CD14-positive monocyte (primary cell): ENCODE results near the gene CSTPP1. TPM values are rescaled to one million over a fixed set of nuclear protein-coding genes. Genes with fewer than 3 reads are reported as not detected.

Experiments
- DNase-seq, 3 donors: peaks; one replicate each; pipeline ENCODE4 v3.0.0-alpha.2; 2011 to 2022
- H2AFZ ChIP-seq: 2 replicates; pipeline ENCODE4 v1.6.0; 2012; ENCODE audit warnings: mild to moderate bottlenecking, low read depth, low read length, inconsistent platforms; ENCODE audit not compliant: insufficient read depth, poor library complexity, severe bottlenecking
- H3K27ac ChIP-seq, 2 donors: 1 replicate in 1 of 2; 2 replicates in 1 of 2; pipeline ENCODE4 v1.5.1; 2012 to 2013; ENCODE audit warnings: low read length in 2 of 2, control low read depth in 1 of 2, inconsistent platforms in 1 of 2, low read depth in 1 of 2, mild to moderate bottlenecking in 1 of 2
- H3K27me3 ChIP-seq, 2 donors: one replicate each; pipeline versions ENCODE4 v1.6.0 to v1.6.1; 2011 to 2013; ENCODE audit warnings: low read length in 2 of 2; ENCODE audit not compliant: control insufficient read depth in 2 of 2, insufficient read depth in 2 of 2
- H3K36me3 ChIP-seq, 2 donors: replicated peaks in 1 of 2; 1 replicate in 1 of 2; 2 replicates in 1 of 2; pipeline versions ENCODE4 v1.5.1 to v1.6.1; 2012 to 2013; ENCODE audit warnings: low read length in 2 of 2, control low read depth in 1 of 2, inconsistent platforms in 1 of 2, mild to moderate bottlenecking in 1 of 2; ENCODE audit not compliant: insufficient read depth in 2 of 2, control insufficient read depth in 1 of 2
- H3K4me1 ChIP-seq, 2 donors: 1 replicate in 1 of 2; 2 replicates in 1 of 2; pipeline versions ENCODE4 v1.5.1 to v1.6.1; 2012 to 2013; ENCODE audit warnings: low read length in 2 of 2, control low read depth in 1 of 2, inconsistent platforms in 1 of 2, mild to moderate bottlenecking in 1 of 2, moderate library complexity in 1 of 2; ENCODE audit not compliant: insufficient read depth in 2 of 2, control insufficient read depth in 1 of 2
- H3K4me2 ChIP-seq: replicated peaks from 2 replicates; pipeline ENCODE3; 2012; ENCODE audit warnings: low read length, moderate library complexity, mild to moderate bottlenecking; ENCODE audit not compliant: poor library complexity, severe bottlenecking; ENCODE audit errors: extremely low read depth
- H3K4me3 ChIP-seq, 3 experiments: fragments of 200-600 bp in 1 of 3; sonication (generic) in 1 of 3; replicated peaks in 1 of 3; 1 replicate in 2 of 3; 2 replicates in 1 of 3; pipeline ENCODE4 v1.5.1; 2011 to 2013; ENCODE audit warnings: low read length in 3 of 3, mild to moderate bottlenecking in 3 of 3, control low read depth in 2 of 3, low read depth in 2 of 3, inconsistent platforms in 1 of 3, moderate library complexity in 1 of 3
- H3K79me2 ChIP-seq: 2 replicates; pipeline ENCODE4 v1.6.0; 2012; ENCODE audit warnings: mild to moderate bottlenecking, control low read depth, inconsistent platforms, low read length, moderate library complexity; ENCODE audit not compliant: insufficient read depth
- H3K9ac ChIP-seq: 2 replicates; pipeline ENCODE4 v1.6.0; 2017; ENCODE audit warnings: low read length, mild to moderate bottlenecking; ENCODE audit not compliant: insufficient read depth, poor library complexity, severe bottlenecking
- H3K9me3 ChIP-seq, 2 donors: replicated peaks in 1 of 2; 1 replicate in 1 of 2; 2 replicates in 1 of 2; pipeline versions ENCODE4 v1.5.1 to v1.6.1; 2012 to 2013; ENCODE audit warnings: low read length in 2 of 2, control low read depth in 1 of 2; ENCODE audit not compliant: control insufficient read depth in 1 of 2, insufficient read depth in 1 of 2
- H4K20me1 ChIP-seq: 2 replicates; pipeline ENCODE4 v1.6.0; 2012; ENCODE audit warnings: mild to moderate bottlenecking, low read length, control low read depth, moderate library complexity; ENCODE audit not compliant: insufficient read depth
- H3K27ac Mint-ChIP-seq, 7 donors: one replicate each; pipeline ENCODE4 v1.8.0; 2020; ENCODE audit warnings: mild to moderate bottlenecking in 7 of 7, mixed read lengths in 7 of 7, moderate library complexity in 6 of 7, inconsistent platforms in 2 of 7
- H3K27me3 Mint-ChIP-seq, 3 donors: one replicate each; pipeline ENCODE4 v1.8.0; 2021 to 2022; ENCODE audit warnings: low read depth in 3 of 3, mild to moderate bottlenecking in 3 of 3, mixed read lengths in 3 of 3, moderate library complexity in 3 of 3, inconsistent platforms in 1 of 3
- H3K36me3 Mint-ChIP-seq, 2 donors: one replicate each; pipeline ENCODE4 v1.8.0; 2020; ENCODE audit warnings: mixed read lengths in 2 of 2, inconsistent platforms in 1 of 2, mild to moderate bottlenecking in 1 of 2
- H3K4me1 Mint-ChIP-seq: one replicate; pipeline ENCODE4 v1.8.0; 2020; ENCODE audit warnings: mild to moderate bottlenecking, mixed read lengths
- H3K4me3 Mint-ChIP-seq, 2 donors: one replicate each; pipeline ENCODE4 v1.8.0; 2020; ENCODE audit warnings: mild to moderate bottlenecking in 2 of 2, mixed read lengths in 2 of 2, moderate library complexity in 1 of 2
- H3K9me3 Mint-ChIP-seq, 7 donors: one replicate each; pipeline ENCODE4 v1.8.0; 2020 to 2022; ENCODE audit warnings: mixed read lengths in 7 of 7, mild to moderate bottlenecking in 6 of 7, moderate library complexity in 6 of 7, inconsistent platforms in 2 of 7
- CTCF ChIP-seq: fragments of 200-600 bp; IDR thresholded peaks from one replicate; pipeline ENCODE4 v1.8.0; 2022; ENCODE audit warnings: antibody characterized with exemption, mild to moderate bottlenecking
- WGBS: methylation state at CpG from one replicate; pipeline ENCODE4 v1.1.5; 2013; ENCODE audit warnings: missing lambda C conversion rate; ENCODE audit not compliant: insufficient coverage; 5-methylcytosine and 5-hydroxymethylcytosine counted together
- intact Hi-C, 2 donors: fragments of 100-400 bp; cut with micrococcal nuclease; formaldehyde crosslinking; loops; one replicate each; pipeline versions ENCODE4 v1.15.0 to v1.15.1; 2023
- polyA plus RNA-seq, 3 donors: library from polyadenylated mRNA; depleted of rRNA in 1 of 3; unstranded in 2 of 3; stranded (reverse) in 1 of 3; fragments of 300-500 nt in 2 of 3; fragments of >200 nt in 1 of 3; fragmentation: Illumina TruSeq in 2 of 3; gene quantifications; 1 replicate in 2 of 3; 2 replicates in 1 of 3; pipeline ENCODE4 v1.2.3, GENCODE V29; 2012 to 2021

Gene CSTPP1
- polyA plus RNA-seq, 3 donors, result 4.5 to 6.5 (median 5.9) TPM

- Histone ChIP-seq H3K9ac (no peak overlapping the region), H3K4me1 (peaks cover 0 to 3% of the 10 kb centered on the region in 2 donors), H3K4me3 (no peak overlapping the region), H3K27ac (no peak overlapping the region), H2AFZ (no peak overlapping the region), H3K27me3 (no peaks in the 10 kb centered on the region), H4K20me1 (no peaks in the 10 kb centered on the region), H3K9me3 (no peaks in the 10 kb centered on the region), H3K79me2 (no peaks in the 10 kb centered on the region), H3K36me3 (no peaks in the 10 kb centered on the region), H3K4me2 (no peak overlapping the region)
- TF ChIP-seq CTCF, result no peak
- no peak overlapping the region for H3K27ac Mint-ChIP-seq
- DNase-seq, result no peak
- H3K36me3 Mint-ChIP-seq, result peaks cover 4 to 5% of the 10 kb centered on the region in 2 donors
- peaks cover 0 to 1% (median 0%) of the 10 kb centered on the region in 3 donors for H3K27me3 Mint-ChIP-seq
- H3K4me1 Mint-ChIP-seq, result peaks cover 3% of the 10 kb centered on the region
- peaks cover 0 to 9% (median 4%) of the 10 kb centered on the region in 7 donors for H3K9me3 Mint-ChIP-seq
- intact Hi-C loops, result no loop called here
- no CpG with 5 or more reads among the region's 1 CpG for WGBS
- H3K4me3 Mint-ChIP-seq, result no peak overlapping the region
Observed at GRCh38 chr11:47055534-47055933, 119.0 kb downstream of the CSTPP1 start.

GRCh38 chr11:47056261-47056915 is 119.8 kb downstream of the CSTPP1 start:
- Histone ChIP-seq H2AFZ (no peak overlapping the region), H3K27me3 (no peaks in the 10 kb centered on the region), H3K79me2 (no peaks in the 10 kb centered on the region), H3K9ac (no peak overlapping the region), H4K20me1 (no peaks in the 10 kb centered on the region), H3K4me2 (no peak overlapping the region), H3K36me3 (no peaks in the 10 kb centered on the region), H3K4me3 (no peak overlapping the region), H3K27ac (no peak overlapping the region), H3K4me1 (peaks cover 0 to 8% of the 10 kb centered on the region in 2 donors), H3K9me3 (no peaks in the 10 kb centered on the region)
- Mint-ChIP-seq H3K27me3 (peaks cover 0 to 1% (median 0%) of the 10 kb centered on the region in 3 donors), H3K4me1 (peaks cover 12% of the 10 kb centered on the region), H3K36me3 (peaks cover 4 to 5% of the 10 kb centered on the region in 2 donors), H3K4me3 (no peak overlapping the region), H3K9me3 (peaks cover 0 to 9% (median 4%) of the 10 kb centered on the region in 7 donors), H3K27ac (no peak overlapping the region)
- intact Hi-C loops, result no loop called here
- no peak for TF ChIP-seq CTCF
- WGBS, result no CpG with 5 or more reads among the region's 3 CpGs
- no peak for DNase-seq
